Endothelial cell of umbilical vein (primary cell): ENCODE data around the gene AHRR. TPM values are rescaled to one million over a fixed set of nuclear protein-coding genes. Genes with fewer than 3 reads are reported as not detected.

Experiments used
- BruUV-seq: library from RNA; stranded (reverse); fragments of 400-500 nt; replicated peaks from 2 replicates; lab custom pipeline; 2021; lab: Mats Ljungman, UMichigan
- CTCF ChIA-PET: fragments of 300-600, 350-600 bp; sonication (Branson Sonifier 250); formaldehyde crosslinking; loops from one replicate; lab custom pipeline; 2021; ENCODE audit warnings: antibody characterized with exemption, inconsistent platforms; lab: Charles Lee
- POLR2A ChIA-PET: fragments of 300-600, 350-600 bp; sonication (Branson Sonifier 250); formaldehyde crosslinking; loops from one replicate; lab custom pipeline; 2021; ENCODE audit warnings: antibody characterized with exemption, inconsistent platforms; lab: Charles Lee
- DNase-seq: peaks from one replicate; pipeline ENCODE4 v3.0.0-alpha.2; 2011; ENCODE audit warnings: low read depth, low spot score
- FAIRE-seq: peaks from 2 replicates; lab custom pipeline; 2011; peaks lifted over from hg19 to GRCh38; lab: Jason Lieb, UNC
- H2AFZ ChIP-seq: 2 replicates; pipeline ENCODE4 v1.6.0; 2012; ENCODE audit warnings: low read depth, low read length, control low read depth, inconsistent platforms
- H3K27ac ChIP-seq: 2 replicates; pipeline ENCODE4 v1.5.1; 2011; ENCODE audit warnings: low read depth, mild to moderate bottlenecking, control low read depth, low read length, moderate library complexity; ENCODE audit not compliant: insufficient read depth
- H3K27me3 ChIP-seq, 2 experiments: 2 replicates each; pipeline versions ENCODE4 v1.6.0 to v1.6.1; 2011; ENCODE audit warnings: low read length in 2 of 2, mixed read lengths in 1 of 2; ENCODE audit not compliant: control insufficient read depth in 2 of 2, insufficient read depth in 2 of 2
- H3K36me3 ChIP-seq, 2 experiments: 2 replicates in 1 of 2; 3 replicates in 1 of 2; pipeline ENCODE4 v1.5.1; 2011; ENCODE audit warnings: low read length in 2 of 2, mild to moderate bottlenecking in 1 of 2, moderate library complexity in 1 of 2; ENCODE audit not compliant: control insufficient read depth in 2 of 2, insufficient read depth in 2 of 2; ENCODE audit errors: extremely low read depth in 1 of 2
- H3K4me1 ChIP-seq: 3 replicates; pipeline ENCODE4 v1.5.1; 2011; ENCODE audit warnings: mild to moderate bottlenecking, low read length; ENCODE audit not compliant: control insufficient read depth, insufficient read depth; ENCODE audit errors: extremely low read depth
- H3K4me2 ChIP-seq: 2 replicates; pipeline ENCODE4 v1.6.1; 2011; ENCODE audit warnings: low read length, control low read depth, mixed read lengths; ENCODE audit not compliant: insufficient read depth
- H3K4me3 ChIP-seq, 3 experiments: fragments of 200-600 bp in 1 of 3; sonication (generic), shearing (Covaris generic) in 1 of 3; replicated peaks in 1 of 3; 2 replicates each; pipeline ENCODE4 v1.5.1; 2011 to 2016; ENCODE audit warnings: control low read depth in 3 of 3, low read length in 3 of 3, mild to moderate bottlenecking in 2 of 3, inconsistent platforms in 1 of 3, low read depth in 1 of 3, moderate library complexity in 1 of 3; ENCODE audit not compliant: insufficient read depth in 1 of 3
- H3K79me2 ChIP-seq: 2 replicates; pipeline ENCODE4 v1.6.0; 2012; ENCODE audit warnings: low read length, inconsistent platforms; ENCODE audit not compliant: control insufficient read depth, insufficient read depth
- H3K9ac ChIP-seq: replicated peaks from 2 replicates; pipeline ENCODE3; 2011; ENCODE audit warnings: low read length, control low read depth; ENCODE audit not compliant: insufficient read depth; ENCODE audit errors: extremely low read depth
- H3K9me1 ChIP-seq: replicated peaks from 3 replicates; pipeline ENCODE4 v1.6.0; 2011; ENCODE audit warnings: mild to moderate bottlenecking, low read length; ENCODE audit not compliant: control insufficient read depth, insufficient read depth; ENCODE audit errors: extremely low read depth
- H3K9me3 ChIP-seq: replicated peaks from 2 replicates; pipeline ENCODE4 v1.5.1; 2012; ENCODE audit warnings: low read length, inconsistent platforms; ENCODE audit not compliant: control insufficient read depth, insufficient read depth
- H4K20me1 ChIP-seq: replicated peaks from 2 replicates; pipeline ENCODE3; 2011; ENCODE audit warnings: mild to moderate bottlenecking, low read length; ENCODE audit not compliant: control insufficient read depth, insufficient read depth; ENCODE audit errors: extremely low read depth
- CTCF ChIP-seq, 2 donors: IDR thresholded peaks; 1 replicate in 1 of 2; 2 replicates in 1 of 2; pipeline ENCODE4 v1.5.1; 2011; ENCODE audit warnings: low read length in 2 of 2, mild to moderate bottlenecking in 2 of 2, moderate library complexity in 2 of 2, control low read depth in 1 of 2, inconsistent platforms in 1 of 2, low read depth in 1 of 2; ENCODE audit not compliant: insufficient read depth in 1 of 2; ENCODE audit errors: extremely low read depth in 1 of 2
- EZH2 ChIP-seq: IDR thresholded peaks from 2 replicates; pipeline ENCODE4 v1.6.1; 2012; ENCODE audit warnings: borderline replicate concordance, low read depth, mild to moderate bottlenecking, moderate library complexity, low read length, inconsistent platforms; ENCODE audit not compliant: severe bottlenecking
- FOS ChIP-seq: IDR thresholded peaks from 2 replicates; pipeline ENCODE4 v1.6.1; 2011; ENCODE audit warnings: mild to moderate bottlenecking, low read length, moderate library complexity, borderline replicate concordance; ENCODE audit not compliant: insufficient read depth
- GATA2 ChIP-seq: IDR thresholded peaks from 2 replicates; pipeline ENCODE4 v1.7.0; 2011; ENCODE audit warnings: low read depth, mild to moderate bottlenecking, moderate library complexity, mixed read lengths, low read length; ENCODE audit not compliant: insufficient read length, insufficient read depth
- JUN ChIP-seq: IDR thresholded peaks from 2 replicates; pipeline ENCODE4 v1.6.1; 2011; ENCODE audit warnings: borderline replicate concordance, low read depth; ENCODE audit not compliant: insufficient read length, insufficient read depth
- MAX ChIP-seq: IDR thresholded peaks from 2 replicates; pipeline ENCODE4 v1.6.1; 2011; ENCODE audit not compliant: insufficient read depth, insufficient read length
- MYC ChIP-seq: IDR thresholded peaks from one replicate; pipeline ENCODE4 v1.6.1; 2011; ENCODE audit warnings: mild to moderate bottlenecking, low read depth, low read length
- POLR2A ChIP-seq: IDR thresholded peaks from 2 replicates; pipeline ENCODE4 v1.6.1; 2012; ENCODE audit warnings: low read depth, mild to moderate bottlenecking, control low read depth, low read length
- POLR2AphosphoS5 ChIP-seq: IDR thresholded peaks from 2 replicates; pipeline ENCODE4 v1.6.1; 2012; ENCODE audit warnings: low read depth, mild to moderate bottlenecking, control low read depth, low read length, moderate library complexity; ENCODE audit not compliant: insufficient read depth
- dilution Hi-C: fragments of 300-500 bp; cut with MboI; formaldehyde crosslinking; loops from one replicate; pipeline ENCODE4 v1.15.0; 2019; ENCODE audit warnings: low sequenced_read_pairs; ENCODE audit not compliant: extremely low pct_ligation_motif_present
- intact Hi-C: fragments of 100-400 bp; cut with micrococcal nuclease; formaldehyde crosslinking; loops from one replicate; pipeline ENCODE4 v1.10.0; 2022
- polyA plus RNA-seq, 4 experiments: library from polyadenylated mRNA; depleted of rRNA in 3 of 4; stranded (reverse) in 3 of 4; unstranded in 1 of 4; fragments of >200 nt; gene quantifications; 2 replicates each; pipeline versions ENCODE4 v1.2.1 to v1.2.3, GENCODE V29; 2011 to 2012; ENCODE audit warnings: missing spikeins in 1 of 4
- total RNA-seq: library from RNA; stranded (reverse); gene quantifications from 2 replicates; pipeline ENCODE4 v1.2.3, GENCODE V29; 2021

Gene AHRR
- total and polyA plus RNA-seq, 2 donors (not counting 3 experiments of a cell fraction or from before 2014, with no cell fraction given): 3.1 to 7.3 TPM

- peaks cover 17% of the 10 kb centered on the region for H3K4me1 ChIP-seq
- no peak for TF ChIP-seq EZH2
- TF ChIP-seq MYC: no peak
- no peak for TF ChIP-seq GATA2
- no peak for TF ChIP-seq CTCF (IDR thresholded peaks at IDR 0.05; ENCODE audit: extremely low read depth in 1 of 2, insufficient read depth in 1 of 2, low read depth in 1 of 2, low read length in 2 of 2)
- TF ChIP-seq MAX: no peak
- no peak for TF ChIP-seq JUN
- TF ChIP-seq POLR2AphosphoS5: no peak
- TF ChIP-seq POLR2A: no peak
- TF ChIP-seq FOS: no peak
- dilution Hi-C loops (no loop called here), intact Hi-C loops (loop anchor here (2.0 to 10.0 kb wide), 3 partner anchors 41 to 363 kb away; partner anchors contain the start of genes CCDC127, PDCD6 and SDHA)
- ChIA-PET CTCF (interaction anchor here (1.2 to 2.7 kb wide), 2 partner anchors 9 to 135 kb away, joined by 4 to 15 read pairs; partner anchors contain the start of gene AHRR), POLR2A (no interaction called here)
- no peaks in the 10 kb centered on the region for H3K9me3 ChIP-seq
- DNase-seq (no peak), FAIRE-seq (no peak)
- H3K4me2 ChIP-seq: no peak overlapping the region
- no peak overlapping the region for H2AFZ ChIP-seq
- H3K9me1 ChIP-seq: no peaks in the 10 kb centered on the region
- peaks cover 16% of the 10 kb centered on the region for H3K79me2 ChIP-seq
- no peaks in the 10 kb centered on the region for H4K20me1 ChIP-seq
- H3K36me3 ChIP-seq: peaks cover 0 to 26% of the 10 kb centered on the region in 2 experiments
- no peak overlapping the region for H3K27ac ChIP-seq
- no peaks in the 10 kb centered on the region for H3K27me3 ChIP-seq
- H3K4me3 ChIP-seq: no peak overlapping the region
- H3K9ac ChIP-seq: no peak overlapping the region
- BruUV-seq: no TSS peak
Measured at GRCh38 chr5:311963-312362, 9.6 kb upstream of the AHRR start.
